Neural cell (in vitro differentiated cells): ENCODE measurements around the gene PHF21B.

Experiments used
- CTCF ChIP-seq: fragments of 450-650 bp; IDR thresholded peaks from 2 replicates; pipeline ENCODE4 v1.5.1; 2014; ENCODE audit warnings: antibody characterized with exemption, mild to moderate bottlenecking, moderate library complexity; ENCODE audit not compliant: poor library complexity, severe bottlenecking
- EZH2 ChIP-seq: fragments of 200-600, 300-800 bp; shearing (Covaris generic), sonication (generic); IDR thresholded peaks from 2 replicates; pipeline ENCODE4 v1.6.1; 2014; ENCODE audit warnings: antibody characterized with exemption, low read length, borderline replicate concordance, mild to moderate bottlenecking; ENCODE audit not compliant: insufficient read depth, poor library complexity, severe bottlenecking
- MXI1 ChIP-seq: fragments of 450-650 bp; conservative IDR thresholded peaks from 2 replicates; pipeline ENCODE4 v1.6.1; 2014; ENCODE audit warnings: antibody characterized with exemption, mild to moderate bottlenecking; ENCODE audit not compliant: poor library complexity, severe bottlenecking

DNA sequence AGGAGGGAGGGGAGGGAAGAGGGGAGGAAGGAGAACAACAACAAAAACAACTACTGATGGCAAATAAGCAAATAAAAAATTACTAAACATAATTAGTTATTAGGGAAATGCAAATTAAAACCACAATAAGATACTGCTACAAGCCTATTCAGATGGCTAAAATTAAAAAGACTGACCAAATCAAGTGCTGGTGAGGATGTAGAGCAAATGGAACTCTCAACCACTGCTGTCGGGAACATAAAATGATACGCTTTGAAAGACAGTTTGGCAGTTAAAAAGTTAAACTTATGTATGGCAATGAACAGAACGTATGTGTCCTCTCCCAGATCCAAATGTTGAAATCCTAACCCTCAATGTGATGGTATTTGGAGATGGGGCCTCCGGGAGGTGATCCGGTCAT lies 85.7 kb downstream of the PHF21B start:
- TF ChIP-seq CTCF (no peak), EZH2 (no peak), MXI1 (no peak)
